ENCODE data around the gene SERPINB1.

Gene SERPINB1

DNA sequence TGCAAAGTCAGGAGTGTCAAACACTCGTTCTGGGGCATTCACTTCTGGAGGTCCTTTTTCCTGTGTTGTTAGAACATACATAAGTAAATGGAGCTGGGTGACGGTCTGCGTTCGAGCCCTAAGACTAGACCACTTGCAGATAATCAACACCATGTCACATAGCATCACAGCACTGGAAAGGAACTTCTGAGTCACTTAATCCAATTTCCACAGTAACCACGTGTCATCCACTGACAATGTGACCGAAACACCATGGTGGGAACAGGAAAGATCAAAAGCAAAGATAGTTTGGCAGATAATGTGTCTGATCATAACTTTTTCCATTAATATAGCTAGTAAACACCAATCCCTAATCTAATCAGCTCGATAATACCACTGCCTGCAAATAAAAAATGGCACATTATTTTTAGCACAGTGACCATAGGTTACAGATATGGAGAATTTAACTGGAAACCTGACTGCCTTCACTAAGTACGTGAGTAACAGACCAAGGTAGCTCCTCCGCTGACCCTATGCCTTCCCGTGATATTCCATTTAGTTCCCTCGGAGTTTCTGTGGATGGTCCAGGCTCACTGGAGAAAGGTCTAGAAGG, 41.6 kb downstream of the SERPINB1 start:
- DNase-seq (ENCODE audit: low read depth), result no peak
- H3K4me3 ChIP-seq (ENCODE audit: low read depth, low read length), result no peak overlapping the region

DNA sequence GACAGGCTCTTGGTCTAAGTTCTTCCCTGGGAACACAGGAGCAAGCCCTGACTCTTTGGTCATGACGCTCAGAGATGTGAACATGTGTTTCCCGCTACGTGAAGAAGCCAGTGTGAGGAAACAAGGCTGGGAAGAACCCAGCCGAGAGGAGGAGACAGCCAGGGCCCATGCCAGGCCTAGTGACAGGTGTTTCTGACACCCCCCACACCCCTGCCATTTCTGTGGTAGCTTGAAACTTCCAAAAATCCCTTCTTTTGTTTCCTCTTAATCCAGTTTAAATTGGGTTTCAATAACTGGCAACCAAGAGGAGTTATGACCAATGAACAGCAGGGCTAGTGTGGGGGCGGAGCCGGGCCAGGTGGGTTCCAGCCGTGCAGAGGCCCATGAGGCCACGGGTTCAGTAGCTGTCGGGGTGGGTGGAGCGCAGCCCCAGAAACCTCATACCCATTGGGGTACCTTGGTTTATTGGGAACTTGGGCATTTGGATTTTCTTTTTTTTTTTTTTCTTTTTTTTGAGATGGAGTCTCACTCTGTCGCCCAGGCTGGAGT, 43.0 kb downstream of the SERPINB1 start:
- H3K4me3 ChIP-seq (ENCODE audit: low read depth, low read length), result no peak overlapping the region
- no peak for DNase-seq (ENCODE audit: low read depth)

- H3K4me3 ChIP-seq (ENCODE audit: low read depth, low read length), result no peak overlapping the region
- no peak for DNase-seq (ENCODE audit: low read depth)
Measured at GRCh38 chr6:2797564-2798031, 44.1 kb downstream of the SERPINB1 start.

DNA sequence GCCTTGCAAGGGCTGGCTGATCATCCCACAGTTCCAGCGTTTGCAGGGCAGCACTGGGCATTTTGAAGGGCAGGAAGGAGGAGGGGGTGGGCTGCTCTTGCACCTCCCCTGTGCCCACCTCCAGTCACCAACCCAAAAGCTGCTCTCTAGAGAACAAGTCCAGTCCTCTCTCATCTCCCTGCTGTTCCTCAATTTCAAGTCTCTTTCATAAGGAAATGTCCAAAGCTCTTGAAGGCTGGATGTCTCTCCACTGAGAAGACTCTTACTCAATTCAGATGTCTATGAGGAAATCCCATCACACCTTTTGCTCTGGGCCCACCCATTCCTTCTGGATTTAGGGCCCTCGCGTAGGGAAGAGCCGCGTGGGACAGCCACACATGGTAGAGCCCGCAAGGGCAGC, 44.8 kb downstream of the SERPINB1 start:
- DNase-seq (ENCODE audit: low read depth), result no peak
- no peak overlapping the region for H3K4me3 ChIP-seq (ENCODE audit: low read depth, low read length)

DNA sequence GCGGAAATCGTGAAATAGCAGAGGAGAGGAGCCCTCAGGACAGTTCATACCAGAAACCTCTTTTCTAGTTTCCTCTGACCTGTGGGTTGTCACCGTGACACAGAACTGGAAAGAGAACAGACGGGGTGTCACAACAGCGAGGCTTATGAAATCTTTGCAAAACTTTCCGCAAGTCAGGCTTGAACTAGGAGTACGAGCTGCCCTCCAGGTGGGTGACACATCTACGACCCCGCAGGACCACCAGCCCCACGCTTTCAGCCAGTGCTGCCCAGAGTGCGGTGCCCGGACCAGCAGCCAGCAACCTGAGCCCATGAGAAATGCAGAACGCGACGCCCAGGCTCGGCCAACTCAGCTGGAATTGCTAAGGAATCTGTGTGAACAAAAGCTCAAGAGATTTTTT, 45.7 kb downstream of the SERPINB1 start:
- no peak for DNase-seq (ENCODE audit: low read depth)
- H3K4me3 ChIP-seq (ENCODE audit: low read depth, low read length), result no peak overlapping the region

GRCh38 chr6:2795162-2795561, 46.5 kb downstream of the SERPINB1 start:
- H3K4me3 ChIP-seq (ENCODE audit: low read depth, low read length), result no peak overlapping the region
- DNase-seq (ENCODE audit: low read depth), result no peak

DNA sequence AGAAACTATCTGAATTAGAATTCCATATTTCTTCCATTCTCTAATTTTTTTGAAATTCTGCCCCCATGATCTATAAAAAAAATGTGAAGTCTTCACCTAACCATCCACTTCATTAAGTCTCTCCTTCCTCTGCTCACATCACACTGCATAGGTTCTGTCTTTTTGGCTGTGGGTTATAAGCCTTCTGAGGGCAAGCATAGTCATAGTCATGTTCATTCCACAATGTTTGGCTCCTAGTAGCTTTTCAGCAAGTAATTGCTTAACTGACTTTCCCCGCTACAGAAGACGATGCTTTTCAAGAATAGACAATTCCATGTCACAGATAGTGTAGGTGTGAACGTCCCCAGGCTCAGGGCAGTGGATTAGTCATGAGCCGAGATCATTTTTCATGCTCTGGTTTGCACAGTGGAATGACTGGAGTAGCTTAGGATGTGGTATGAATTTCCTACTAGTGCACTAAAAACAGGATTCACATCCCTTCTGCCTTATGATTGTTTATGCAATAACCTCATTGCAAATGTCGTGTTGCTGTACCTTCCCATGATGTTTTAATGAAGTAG, 47.4 kb downstream of the SERPINB1 start:
- H3K4me3 ChIP-seq (ENCODE audit: low read depth, low read length), result no peak overlapping the region
- no peak for DNase-seq (ENCODE audit: low read depth)

- DNase-seq (ENCODE audit: low read depth), result no peak
- H3K4me3 ChIP-seq (ENCODE audit: low read depth, low read length), result no peak overlapping the region
Measured at GRCh38 chr6:2793534-2794151, 48.0 kb downstream of the SERPINB1 start.

DNA sequence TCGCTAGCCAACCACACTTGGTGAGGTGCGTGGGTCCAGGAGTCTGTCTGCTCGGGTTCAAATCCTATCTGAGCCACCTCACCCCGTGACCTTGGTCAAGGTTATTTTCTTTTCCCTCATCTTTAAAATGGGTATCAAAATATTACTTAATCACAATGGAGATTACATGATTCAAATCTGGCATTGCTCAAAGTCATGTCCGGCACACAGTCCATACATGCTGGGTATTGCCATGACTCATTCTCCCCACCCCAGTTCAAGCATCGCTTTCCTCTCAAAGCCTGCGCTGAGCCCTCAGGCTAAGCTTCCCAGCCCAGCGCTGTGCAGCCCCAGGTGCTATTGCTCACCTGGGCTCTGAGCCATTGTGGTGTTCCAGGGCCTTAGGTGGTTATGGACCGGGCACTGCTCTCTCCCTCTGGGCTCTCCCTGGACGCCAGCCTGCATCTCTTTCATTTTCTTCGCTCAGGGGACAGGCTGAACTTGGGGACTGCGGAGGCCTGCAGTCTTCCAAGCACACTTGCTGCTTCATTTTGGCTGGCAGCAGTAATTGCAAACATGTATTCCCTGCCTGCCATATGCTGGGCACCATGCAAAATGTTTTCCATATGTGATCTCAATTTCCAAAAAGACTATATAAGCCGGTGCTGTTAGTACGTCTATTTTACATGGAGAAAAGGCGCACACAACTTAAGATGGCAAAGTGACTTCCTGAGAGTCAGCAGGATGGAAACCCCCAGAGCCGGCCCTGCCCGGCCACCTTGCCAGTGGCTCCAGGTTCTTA, 49.1 kb downstream of the SERPINB1 start:
- no peak overlapping the region for H3K4me3 ChIP-seq (ENCODE audit: low read depth, low read length)
- no peak for DNase-seq (ENCODE audit: low read depth)

DNA sequence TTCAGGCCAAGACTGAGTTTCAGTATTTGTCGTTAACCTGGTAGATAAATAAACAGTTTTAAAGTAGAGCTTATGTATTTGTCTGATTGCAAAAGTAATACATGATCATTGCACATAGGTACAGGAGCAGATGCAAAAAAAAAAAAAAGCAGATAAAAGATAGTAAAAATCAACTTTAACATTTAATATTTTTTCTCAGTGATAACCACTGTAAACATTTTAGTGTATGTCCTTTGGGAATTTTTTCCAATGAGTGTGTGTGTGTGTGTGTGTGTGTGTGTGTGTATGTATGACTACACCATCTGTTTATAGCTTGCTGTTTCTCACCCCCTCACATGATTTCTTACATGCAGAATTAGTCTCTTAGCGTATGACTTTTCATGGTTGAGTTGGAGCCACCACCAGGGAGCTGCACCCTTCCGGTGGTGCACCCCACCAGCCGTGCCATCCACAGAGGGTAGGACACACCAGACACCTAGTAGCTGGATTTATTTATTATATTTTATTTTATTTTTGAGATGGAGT, 50.2 kb downstream of the SERPINB1 start:
- no peak for DNase-seq (ENCODE audit: low read depth)
- no peak overlapping the region for H3K4me3 ChIP-seq (ENCODE audit: low read depth, low read length)

GRCh38 chr6:2790588-2791449, 50.8 kb downstream of the SERPINB1 start:
- H3K4me3 ChIP-seq (ENCODE audit: low read depth, low read length), result no peak overlapping the region
- DNase-seq (ENCODE audit: low read depth), result no peak

- H3K4me3 ChIP-seq (ENCODE audit: low read depth, low read length), result no peak overlapping the region
- DNase-seq (ENCODE audit: low read depth), result no peak
Measured at GRCh38 chr6:2786269-2786668, 55.4 kb downstream of the SERPINB1 start.

DNA sequence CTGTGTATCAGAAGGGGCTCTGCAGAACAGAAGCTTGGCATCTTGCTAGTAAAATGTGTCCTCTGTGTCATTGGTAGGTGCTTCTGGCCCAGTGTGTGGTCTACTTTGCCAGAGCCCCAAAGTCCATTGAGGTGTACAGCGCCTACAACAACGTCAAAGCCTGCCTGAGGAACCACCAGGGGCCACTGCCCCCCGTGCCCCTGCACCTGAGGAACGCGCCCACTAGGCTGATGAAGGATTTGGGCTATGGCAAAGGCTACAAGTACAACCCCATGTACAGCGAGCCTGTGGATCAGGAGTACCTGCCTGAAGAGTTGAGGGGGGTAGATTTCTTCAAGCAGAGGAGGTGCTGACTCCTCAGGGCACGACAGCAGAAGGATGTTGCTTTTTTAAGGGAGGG, 56.7 kb downstream of the SERPINB1 start:
- no peak overlapping the region for H3K4me3 ChIP-seq (ENCODE audit: low read depth, low read length)
- DNase-seq (ENCODE audit: low read depth), result no peak

DNA sequence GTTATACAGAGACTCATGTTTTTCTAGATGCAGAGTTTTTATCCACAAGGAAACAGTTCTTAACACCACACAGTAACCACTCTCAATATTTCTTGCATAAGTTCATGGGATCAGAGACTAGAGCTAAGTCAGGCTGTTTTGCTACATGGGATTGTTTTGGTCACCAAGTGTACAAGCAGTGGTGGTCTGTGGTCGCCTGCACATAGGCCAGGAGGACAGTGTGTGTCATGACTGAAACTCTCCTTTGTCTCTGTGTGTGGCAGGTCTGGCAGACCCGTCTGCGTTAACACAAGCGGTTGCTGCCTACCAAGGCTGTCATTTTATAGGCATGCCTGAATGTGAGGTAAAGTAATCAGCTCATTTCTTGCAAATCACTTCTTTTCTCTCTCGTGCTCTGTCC, 57.6 kb downstream of the SERPINB1 start:
- DNase-seq (ENCODE audit: low read depth), result no peak

DNA sequence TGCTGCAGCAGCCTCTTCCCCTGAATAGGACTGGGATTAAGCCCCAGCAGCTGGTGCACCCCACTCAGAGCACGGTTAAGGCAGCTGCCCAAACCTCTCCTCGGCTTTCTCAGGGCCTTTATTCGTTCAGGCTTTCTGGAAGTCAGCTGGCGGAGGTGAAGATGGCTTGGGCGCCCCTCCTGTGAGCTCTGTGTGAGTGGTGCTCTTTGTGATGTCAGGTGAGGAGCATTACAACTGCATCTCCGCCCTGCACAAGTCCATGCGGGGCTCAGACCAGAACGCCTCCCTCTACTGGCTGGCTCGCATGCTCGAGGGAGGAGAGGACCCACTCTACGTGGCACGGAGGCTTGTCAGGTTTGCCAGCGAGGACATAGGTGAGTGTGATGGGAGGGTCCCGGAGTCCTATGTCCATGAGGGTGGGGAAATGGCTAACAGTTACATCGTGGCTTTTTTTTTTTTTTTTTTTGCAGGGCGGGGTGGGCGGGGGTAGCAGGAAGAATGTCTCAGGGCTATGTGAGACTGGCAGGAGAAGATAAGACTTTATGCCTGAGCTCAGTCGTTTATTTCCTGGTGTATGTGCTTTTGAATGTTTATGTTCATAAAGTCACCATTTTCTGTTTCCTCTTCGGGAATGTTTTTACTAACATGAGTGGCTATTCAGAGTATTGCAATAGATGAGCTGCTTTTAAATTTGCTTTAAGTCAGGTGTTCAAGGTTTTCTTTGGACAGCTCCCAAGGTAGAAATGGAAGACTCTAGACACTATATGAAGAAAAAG, 58.3 kb downstream of the SERPINB1 start:
- no peak for DNase-seq (ENCODE audit: low read depth)
- H3K4me3 ChIP-seq (ENCODE audit: low read depth, low read length), result peak overlapping the region; percentile 3

More for the DNA sequence above, 57.6 kb downstream of the SERPINB1 start:
- H3K4me3 ChIP-seq (ENCODE audit: low read depth, low read length), result no peak overlapping the region

DNA sequence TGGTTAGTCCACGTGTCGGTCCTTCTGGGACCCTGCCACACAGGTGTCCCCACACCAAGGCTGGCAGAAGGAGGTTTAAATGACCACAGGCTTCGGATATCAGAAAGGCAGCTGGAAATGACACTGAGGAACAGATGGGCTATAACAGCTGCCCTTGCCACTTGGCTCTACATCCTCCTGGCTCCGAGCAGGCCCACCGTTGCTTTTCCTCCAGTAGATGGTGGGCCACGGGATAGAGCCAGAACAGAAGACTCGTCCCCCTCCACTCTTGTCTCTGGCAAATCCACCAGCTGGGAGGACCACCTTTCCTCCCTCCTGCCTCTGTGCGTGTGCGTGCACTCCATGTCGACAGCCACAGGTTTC, 58.9 kb downstream of the SERPINB1 start:
- no peak overlapping the region for H3K4me3 ChIP-seq (ENCODE audit: low read depth, low read length)
- DNase-seq (ENCODE audit: low read depth), result no peak

- DNase-seq (ENCODE audit: low read depth), result no peak
- no peak overlapping the region for H3K4me3 ChIP-seq (ENCODE audit: low read depth, low read length)
Measured at GRCh38 chr6:2782356-2782708, 59.3 kb downstream of the SERPINB1 start.
